Breast epithelium (tissue), 3 donors: ENCODE results near the gene TP53INP2.

Source experiments
- POLR2A ChIP-seq: fragments of 450-650 bp; IDR thresholded peaks from one replicate; pipeline ENCODE4 v1.6.1; 2016; ENCODE audit warnings: antibody characterized with exemption, mild to moderate bottlenecking, moderate library complexity
- POLR2AphosphoS5 ChIP-seq, 3 donors: sonication (generic); formaldehyde crosslinking; IDR thresholded peaks; one replicate each; pipeline ENCODE4 v1.6.1; 2017; ENCODE audit warnings: antibody characterized with exemption in 3 of 3
- TF ChIP-seq, protein P1 (sequence below), 3 donors: fragments of 450-650 bp; IDR thresholded peaks; one replicate each; pipeline ENCODE4 v1.5.1; 2016 to 2017; ENCODE audit warnings: antibody characterized with exemption in 3 of 3, mild to moderate bottlenecking in 3 of 3, moderate library complexity in 3 of 3

GRCh38 chr20:34713194-34713943 is 9.2 kb downstream of the TP53INP2 start:
- TF ChIP-seq, protein P1, sequence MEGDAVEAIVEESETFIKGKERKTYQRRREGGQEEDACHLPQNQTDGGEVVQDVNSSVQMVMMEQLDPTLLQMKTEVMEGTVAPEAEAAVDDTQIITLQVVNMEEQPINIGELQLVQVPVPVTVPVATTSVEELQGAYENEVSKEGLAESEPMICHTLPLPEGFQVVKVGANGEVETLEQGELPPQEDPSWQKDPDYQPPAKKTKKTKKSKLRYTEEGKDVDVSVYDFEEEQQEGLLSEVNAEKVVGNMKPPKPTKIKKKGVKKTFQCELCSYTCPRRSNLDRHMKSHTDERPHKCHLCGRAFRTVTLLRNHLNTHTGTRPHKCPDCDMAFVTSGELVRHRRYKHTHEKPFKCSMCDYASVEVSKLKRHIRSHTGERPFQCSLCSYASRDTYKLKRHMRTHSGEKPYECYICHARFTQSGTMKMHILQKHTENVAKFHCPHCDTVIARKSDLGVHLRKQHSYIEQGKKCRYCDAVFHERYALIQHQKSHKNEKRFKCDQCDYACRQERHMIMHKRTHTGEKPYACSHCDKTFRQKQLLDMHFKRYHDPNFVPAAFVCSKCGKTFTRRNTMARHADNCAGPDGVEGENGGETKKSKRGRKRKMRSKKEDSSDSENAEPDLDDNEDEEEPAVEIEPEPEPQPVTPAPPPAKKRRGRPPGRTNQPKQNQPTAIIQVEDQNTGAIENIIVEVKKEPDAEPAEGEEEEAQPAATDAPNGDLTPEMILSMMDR (IDR thresholded peaks at IDR 0.05), result no peak
- TF ChIP-seq POLR2AphosphoS5 (IDR thresholded peaks at IDR 0.05), result no peak
- no peak for TF ChIP-seq POLR2A
